ENCODE measurements around the gene TDRD12.
"Not testable (repeated sequence)": the region's sequence is repeated elsewhere in the genome, so short reads cannot be mapped to it uniquely, and the experiment has no call there.

Gene TDRD12

GRCh38 chr19:32719611-32720059 is at the start of gene TDRD12:
Gene TDRD12 (plus strand): TSS chr19:32719767. CDS start chr19:32720073, 306 bp downstream.
- DNase-seq, result no peak

- DNase-seq, result no peak
Observed at GRCh38 chr19:32671883-32672593, 47.5 kb upstream of the TDRD12 start.

DNA sequence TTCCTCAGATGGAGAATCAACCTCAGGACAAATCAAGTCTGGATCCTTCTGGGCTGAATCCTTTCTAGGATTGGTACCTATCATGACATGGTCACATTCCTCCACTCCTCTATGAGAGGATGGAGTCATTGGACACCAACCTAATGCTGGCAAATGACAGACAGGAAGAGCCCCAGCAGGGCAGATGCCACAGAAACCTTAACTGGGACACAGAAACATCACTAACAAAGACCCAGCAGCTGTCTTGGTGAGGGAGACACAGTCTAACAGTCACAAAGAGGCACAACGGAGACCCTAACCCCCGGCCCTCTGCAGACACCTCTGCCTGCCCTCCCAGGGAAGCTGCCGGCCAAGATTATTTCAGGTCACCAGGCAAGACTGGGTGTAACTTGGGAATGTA is 46.7 kb upstream of the TDRD12 start:
- no peak for DNase-seq

DNA sequence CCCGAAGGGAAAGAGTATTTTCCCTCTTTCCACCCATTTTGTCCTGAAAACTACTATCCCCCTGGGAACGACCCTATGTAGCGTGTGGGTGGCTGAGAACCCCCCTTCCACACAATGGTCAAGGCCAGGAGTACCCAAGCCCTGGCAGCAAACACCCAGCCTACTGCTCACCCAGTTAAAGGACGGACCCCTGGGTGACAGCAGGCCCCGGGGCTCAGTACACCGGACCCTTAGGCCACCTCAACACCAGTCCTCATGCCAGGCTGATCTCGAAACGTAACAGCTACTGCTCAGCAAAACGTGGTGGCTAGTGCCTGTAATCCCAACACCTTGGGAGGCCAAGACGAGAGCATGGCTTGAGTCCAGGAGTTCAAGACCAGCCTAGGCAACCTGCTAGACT is 46.0 kb upstream of the TDRD12 start:
- DNase-seq, result no peak

- DNase-seq, result no peak
Observed at GRCh38 chr19:32674153-32674930, 45.2 kb upstream of the TDRD12 start.

- peak; percentile 99 for DNase-seq
Observed at GRCh38 chr19:32674931-32675719, 44.4 kb upstream of the TDRD12 start, which contains the start of gene ANKRD27. Gene ANKRD27 (minus strand): TSS chr19:32675180. CDS start chr19:32659015, 16,165 bp downstream.

GRCh38 chr19:32675720-32676185 is 43.8 kb upstream of the TDRD12 start, which contains the start of gene RGS9BP:
Gene RGS9BP (plus strand): TSS chr19:32675848. CDS start chr19:32676264, 416 bp downstream.
- peak; percentile 89 for DNase-seq

GRCh38 chr19:32676186-32676894 is 43.2 kb upstream of the TDRD12 start:
- peak; percentile 71 for DNase-seq

DNA sequence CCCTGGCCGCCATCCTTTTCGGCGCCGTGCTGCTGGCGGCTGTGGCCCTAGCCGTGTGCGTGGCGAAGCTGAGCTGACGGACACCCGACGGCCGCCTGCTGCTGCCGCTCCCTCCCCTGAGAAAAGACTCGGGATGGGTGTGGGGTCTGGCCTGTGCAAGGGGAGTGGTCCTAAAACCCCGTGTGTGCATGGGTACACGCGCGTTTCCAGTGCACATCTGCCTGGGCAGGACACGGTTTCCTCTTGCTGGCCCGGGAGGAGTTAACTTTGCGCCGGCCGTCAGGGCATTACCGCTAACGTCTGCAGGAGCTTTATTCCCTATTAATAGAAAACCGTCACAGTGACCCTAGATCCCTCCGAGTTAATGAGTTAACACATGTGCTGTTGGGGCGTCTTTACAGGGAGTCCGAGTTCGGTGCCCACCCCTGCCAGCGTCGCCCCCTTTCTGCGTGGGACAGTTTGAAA is 42.6 kb upstream of the TDRD12 start:
- DNase-seq, result no peak

GRCh38 chr19:32677657-32678056 is 41.9 kb upstream of the TDRD12 start:
- no peak for DNase-seq

- DNase-seq, result no peak
Observed at GRCh38 chr19:32680986-32681385, 38.6 kb upstream of the TDRD12 start.

- no peak for DNase-seq
Observed at GRCh38 chr19:32682317-32682716, 37.2 kb upstream of the TDRD12 start.

DNA sequence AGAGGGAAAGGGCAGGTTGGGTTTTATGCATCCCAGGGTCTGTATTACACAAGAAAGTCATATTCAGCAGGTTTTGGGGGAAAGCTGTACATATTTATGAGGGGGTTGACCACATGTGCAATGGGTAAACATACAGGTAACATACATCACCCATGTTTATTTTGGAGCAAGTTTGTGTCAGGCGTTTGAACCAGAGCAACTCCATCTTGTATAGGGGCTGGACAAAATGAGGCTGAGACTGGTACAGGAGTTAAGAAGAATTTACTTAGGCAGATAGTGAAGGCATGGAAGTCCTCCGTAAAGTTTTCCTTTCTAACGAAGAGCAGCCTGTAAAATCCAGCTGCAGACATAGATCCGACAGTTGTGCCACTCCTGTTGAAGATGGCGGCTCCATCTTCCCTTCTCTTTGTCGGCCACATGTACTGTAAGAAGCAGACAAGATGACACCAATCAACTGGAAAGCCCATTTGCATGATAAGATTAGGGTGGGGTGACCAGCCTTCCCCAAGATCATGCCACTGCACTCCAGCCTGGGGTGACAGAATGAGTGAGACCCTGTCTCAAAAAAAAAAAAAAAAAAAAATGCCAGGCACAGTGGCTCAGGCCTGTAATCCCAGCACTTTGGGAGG is 32.6 kb upstream of the TDRD12 start:
- no peak for DNase-seq

- no peak for DNase-seq
Observed at GRCh38 chr19:32687681-32688080, 31.9 kb upstream of the TDRD12 start.

DNA sequence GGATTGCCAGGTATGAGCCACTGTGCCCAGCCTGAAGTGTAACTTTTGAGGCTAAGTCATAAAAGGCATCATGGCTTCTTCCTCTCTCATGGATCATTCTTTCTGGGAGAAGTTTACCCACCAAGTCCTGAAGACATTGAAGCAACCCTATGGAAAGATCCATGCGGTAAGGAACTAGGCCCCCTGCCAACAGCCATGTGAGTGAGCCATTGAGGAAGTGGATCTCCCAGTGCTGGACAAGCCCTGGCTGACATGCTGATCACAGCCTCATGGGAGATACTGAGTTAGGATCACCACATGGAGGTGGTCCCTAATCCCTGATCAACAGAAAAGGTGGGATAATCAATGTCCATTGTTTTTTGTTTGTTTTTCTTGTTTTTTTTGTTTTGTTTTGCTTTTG is 31.3 kb upstream of the TDRD12 start:
- no peak for DNase-seq

DNA sequence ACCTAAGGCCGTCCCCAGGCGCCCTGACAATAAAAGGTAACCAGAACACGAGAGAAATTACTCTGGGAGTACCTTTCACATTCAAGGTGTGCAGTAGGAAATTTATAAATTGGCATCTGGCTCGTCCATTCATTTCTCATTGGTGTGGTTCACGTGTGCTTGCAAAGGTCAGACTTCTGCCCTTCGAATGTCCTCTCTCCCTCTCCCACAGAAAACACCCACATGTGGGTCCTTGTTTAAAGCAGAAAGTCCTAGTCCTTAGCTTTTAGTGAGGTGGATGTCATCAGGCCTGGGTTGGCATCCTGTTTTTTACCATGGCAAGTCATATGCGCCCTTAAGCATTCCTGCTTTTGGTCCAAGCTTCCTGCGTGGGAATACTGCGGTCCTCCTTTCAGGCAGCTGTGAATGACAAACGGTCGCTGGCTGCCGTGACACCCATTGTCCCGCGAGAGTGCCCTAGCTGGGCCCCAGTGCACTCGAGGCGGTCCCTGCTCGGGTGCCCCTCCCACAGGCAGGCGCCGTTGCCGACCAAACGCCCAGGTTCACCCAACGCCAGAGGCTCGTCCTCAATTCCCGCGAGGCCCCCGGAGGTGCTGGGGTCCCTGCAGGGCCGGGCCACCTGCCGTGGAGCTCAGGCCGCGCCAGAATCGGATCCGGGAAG is 28.1 kb upstream of the TDRD12 start, which contains the start of gene NUDT19:
Gene NUDT19, plus strand, starts transcription at position 531 of the 661 bp plus-strand sequence. CDS start 140 bp downstream, outside the sequence.
- DNase-seq, result peak; percentile 91

GRCh38 chr19:32691952-32692726 is 27.4 kb upstream of the TDRD12 start:
- peak; percentile 85 for DNase-seq

DNA sequence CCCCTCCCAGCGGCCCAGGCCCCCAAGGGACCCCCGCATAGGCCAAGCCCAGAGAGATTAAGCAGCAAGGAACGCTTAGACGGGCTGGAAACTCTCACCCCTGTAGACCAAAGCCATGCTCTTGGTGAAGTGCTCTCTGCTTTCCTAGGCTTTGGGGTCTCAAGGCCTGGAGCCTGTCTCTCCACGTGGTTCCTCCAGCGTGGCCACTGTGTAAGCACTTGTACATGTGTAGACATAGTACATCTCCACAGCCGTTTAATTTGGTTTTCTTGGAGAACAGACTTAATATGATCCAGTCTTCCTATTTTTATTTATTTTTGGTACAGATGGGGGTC is 26.9 kb upstream of the TDRD12 start:
- no peak for DNase-seq

DNA sequence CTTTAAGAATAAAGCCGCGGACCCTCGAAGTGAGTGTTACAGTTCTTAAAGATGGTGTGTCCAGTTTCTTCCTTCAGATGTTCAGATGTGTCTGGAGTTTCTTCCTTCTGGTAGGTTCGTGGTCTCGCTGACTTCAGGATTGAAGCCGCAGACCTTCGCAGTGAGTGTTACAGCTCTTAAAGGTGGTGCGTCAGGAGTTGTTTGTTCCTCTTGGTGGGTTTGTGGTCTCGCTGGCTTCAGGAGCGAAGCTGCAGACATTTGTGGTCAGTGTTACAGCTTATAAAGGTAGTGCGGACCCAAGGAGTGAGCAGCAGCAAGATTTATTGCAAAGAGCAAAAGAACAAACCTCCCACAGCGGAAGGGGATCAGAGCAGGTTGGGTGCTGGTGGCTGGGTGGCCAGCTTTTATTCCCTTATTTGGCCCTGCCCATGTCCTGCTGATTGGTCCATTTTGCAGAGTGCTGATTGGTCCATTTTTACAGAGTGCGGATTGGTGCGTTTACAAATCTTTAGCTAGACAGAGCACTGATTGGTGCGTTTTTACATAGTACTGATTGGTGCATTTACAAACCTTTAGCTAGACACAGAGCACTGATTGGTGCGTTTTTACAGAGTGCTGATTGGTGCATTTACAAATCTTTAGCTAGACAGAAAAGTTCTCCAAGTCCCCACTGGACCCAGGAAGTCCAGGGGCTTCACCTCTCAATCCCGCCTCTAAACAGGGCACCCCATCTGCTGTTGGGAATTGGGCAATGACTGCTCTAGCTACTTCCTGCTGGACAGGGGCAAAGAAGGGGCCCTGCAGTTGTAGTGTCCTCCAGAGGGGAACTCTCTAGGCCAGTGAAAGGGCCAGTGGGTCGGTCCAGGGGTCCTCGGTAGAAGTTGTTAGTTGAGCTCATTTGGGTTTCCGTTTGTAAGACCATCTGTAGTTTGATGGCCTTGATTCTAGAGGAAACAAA is 26.1 kb upstream of the TDRD12 start:
- not testable (repeated sequence) for DNase-seq
